IMR-90 (cell line): ENCODE data around the gene MTUS2. TPM values are rescaled to one million over a fixed set of nuclear protein-coding genes. Genes with fewer than 3 reads are reported as not detected.

Experiments used
- ATAC-seq: fragments of 200-7000 bp; cut with Tn5 transposase; 2 replicates; pipeline ENCODE4 v1.9.1; 2020; ENCODE audit warnings: low read depth, mild to moderate bottlenecking, moderate library complexity
- BruUV-seq: library from RNA; stranded (reverse); fragments of 400-500 nt; replicated peaks from 2 replicates; lab custom pipeline; 2021; lab: Mats Ljungman, UMichigan
- CTCF ChIA-PET: fragments of 300-600 bp; formaldehyde crosslinking; extraction: SDS; loops from one replicate; lab custom pipeline; 2021; ENCODE audit warnings: antibody characterized with exemption; lab: Yijun Ruan, JAX
- POLR2A ChIA-PET: fragments of 300-600 bp; sonication (Branson Sonifier 250); formaldehyde crosslinking; loops from one replicate; lab custom pipeline; 2022; ENCODE audit warnings: antibody characterized with exemption; ENCODE audit not compliant: unreplicated experiment; lab: Charles Lee
- DNase-seq: peaks from one replicate; pipeline ENCODE4 v3.0.0; 2013
- H2AFZ ChIP-seq: replicated peaks from 2 replicates; pipeline ENCODE3; 2013; ENCODE audit warnings: low read length, mild to moderate bottlenecking; ENCODE audit not compliant: poor library complexity
- H2AK5ac ChIP-seq: 2 replicates; pipeline ENCODE4 v1.6.1; 2013; ENCODE audit warnings: low read depth, low read length, inconsistent platforms
- H2AK9ac ChIP-seq: replicated peaks from 2 replicates; pipeline ENCODE3; 2013; ENCODE audit warnings: mild to moderate bottlenecking, low read depth, low read length, moderate library complexity; ENCODE audit not compliant: poor library complexity
- H2BK120ac ChIP-seq: 2 replicates; pipeline ENCODE4 v1.6.1; 2013; ENCODE audit warnings: low read depth, low read length, inconsistent platforms
- H2BK15ac ChIP-seq: 3 replicates; pipeline ENCODE4 v1.6.1; 2013; ENCODE audit warnings: low read depth, low read length, inconsistent platforms
- H2BK20ac ChIP-seq: 2 replicates; pipeline ENCODE4 v1.6.1; 2013; ENCODE audit warnings: low read depth, mild to moderate bottlenecking, inconsistent platforms, low read length, moderate library complexity
- H2BK5ac ChIP-seq: 2 replicates; pipeline ENCODE4 v1.6.1; 2013; ENCODE audit warnings: mild to moderate bottlenecking, low read depth, low read length, inconsistent platforms; ENCODE audit not compliant: poor library complexity, severe bottlenecking
- H3K14ac ChIP-seq: replicated peaks from 2 replicates; pipeline ENCODE4 v1.6.1; 2013; ENCODE audit warnings: low read depth, low read length, inconsistent platforms
- H3K18ac ChIP-seq: 2 replicates; pipeline ENCODE4 v1.6.1; 2013; ENCODE audit warnings: low read depth, low read length, control low read depth
- H3K23ac ChIP-seq: 2 replicates; pipeline ENCODE4 v1.6.1; 2013; ENCODE audit warnings: low read depth, low read length, inconsistent platforms
- H3K27ac ChIP-seq: 2 replicates; pipeline ENCODE4 v1.5.1; 2013; ENCODE audit warnings: mild to moderate bottlenecking, control low read depth, low read length; ENCODE audit not compliant: insufficient read depth
- H3K27me3 ChIP-seq: 2 replicates; pipeline ENCODE4 v1.6.1; 2013; ENCODE audit warnings: low read length; ENCODE audit not compliant: control insufficient read depth, insufficient read depth
- H3K36me3 ChIP-seq: 2 replicates; pipeline ENCODE4 v1.6.1; 2013; ENCODE audit warnings: low read length, mixed read lengths; ENCODE audit not compliant: control insufficient read depth, insufficient read depth
- H3K4ac ChIP-seq: 2 replicates; pipeline ENCODE4 v1.6.1; 2013; ENCODE audit warnings: low read depth, low read length, inconsistent platforms
- H3K4me1 ChIP-seq: 2 replicates; pipeline ENCODE4 v1.6.1; 2013; ENCODE audit warnings: low read length, mixed read lengths; ENCODE audit not compliant: control insufficient read depth, insufficient read depth
- H3K4me2 ChIP-seq: 2 replicates; pipeline ENCODE4 v1.6.1; 2013; ENCODE audit warnings: low read depth, mild to moderate bottlenecking, control low read depth, low read length, moderate library complexity
- H3K4me3 ChIP-seq: 2 replicates; pipeline ENCODE4 v1.5.1; 2013; ENCODE audit warnings: low read depth, mild to moderate bottlenecking, control low read depth, low read length, moderate library complexity; ENCODE audit not compliant: insufficient read depth
- H3K56ac ChIP-seq: 2 replicates; pipeline ENCODE4 v1.6.1; 2013; ENCODE audit warnings: low read length, inconsistent platforms; ENCODE audit not compliant: insufficient read depth; ENCODE audit errors: extremely low read depth
- H3K79me1 ChIP-seq, 2 experiments: 2 replicates each; pipeline ENCODE4 v1.6.1; 2013; ENCODE audit warnings: low read length in 2 of 2, inconsistent platforms in 1 of 2, low read depth in 1 of 2
- H3K9ac ChIP-seq: 2 replicates; pipeline ENCODE4 v1.6.1; 2013; ENCODE audit warnings: low read depth, low read length, control low read depth
- H3K9me1 ChIP-seq: 2 replicates; pipeline ENCODE4 v1.6.1; 2013; ENCODE audit warnings: low read length, inconsistent platforms; ENCODE audit not compliant: insufficient read depth
- H3K9me3 ChIP-seq: 2 replicates; pipeline ENCODE4 v1.6.1; 2013; ENCODE audit warnings: low read length; ENCODE audit not compliant: control insufficient read depth, insufficient read depth
- H4K20me1 ChIP-seq: 2 replicates; pipeline ENCODE4 v1.6.1; 2013; ENCODE audit warnings: low read length, inconsistent platforms; ENCODE audit not compliant: insufficient read depth
- H4K5ac ChIP-seq: 2 replicates; pipeline ENCODE4 v1.6.1; 2013; ENCODE audit warnings: mild to moderate bottlenecking, low read depth, low read length, control low read depth
- H4K8ac ChIP-seq, 2 experiments: 2 replicates each; pipeline ENCODE4 v1.6.1; 2013; ENCODE audit warnings: low read depth in 2 of 2, low read length in 2 of 2, control low read depth in 1 of 2, inconsistent platforms in 1 of 2
- H4K91ac ChIP-seq: 2 replicates; pipeline ENCODE4 v1.6.1; 2013; ENCODE audit warnings: low read depth, low read length, inconsistent platforms; ENCODE audit not compliant: insufficient read depth
- CEBPB ChIP-seq: IDR thresholded peaks from 2 replicates; pipeline ENCODE4 v1.6.1; 2012; ENCODE audit warnings: low read depth, low read length, improper control_type of control experiment
- FOS ChIP-seq: fragments of 150-350 bp; IDR thresholded peaks from 2 replicates; pipeline ENCODE4 v1.6.1; 2016; ENCODE audit warnings: low read depth, low read length
- MAFK ChIP-seq: IDR thresholded peaks from 2 replicates; pipeline ENCODE4 v1.6.1; 2012; ENCODE audit warnings: low read depth, low read length, improper control_type of control experiment
- MXI1 ChIP-seq: IDR thresholded peaks from 2 replicates; pipeline ENCODE4 v1.6.1; 2012; ENCODE audit warnings: low read depth, mild to moderate bottlenecking, low read length, moderate library complexity, borderline replicate concordance
- POLR2A ChIP-seq: IDR thresholded peaks from 2 replicates; pipeline ENCODE4 v1.6.1; 2012; ENCODE audit warnings: mild to moderate bottlenecking, low read depth, low read length
- RAD21 ChIP-seq: IDR thresholded peaks from 2 replicates; pipeline ENCODE4 v1.6.1; 2012; ENCODE audit warnings: low read length, improper control_type of control experiment
- RCOR1 ChIP-seq: IDR thresholded peaks from 2 replicates; pipeline ENCODE4 v1.6.1; 2012; ENCODE audit warnings: mild to moderate bottlenecking, low read length, improper control_type of control experiment; ENCODE audit not compliant: insufficient replicate concordance
- RFX5 ChIP-seq: IDR thresholded peaks from 2 replicates; pipeline ENCODE4 v1.8.0; 2012; ENCODE audit warnings: low read depth, mild to moderate bottlenecking, low read length, moderate library complexity
- WGBS, 2 experiments: methylation state at CpG; one replicate each; pipeline versions ENCODE4 v1.1.5 to v1.1.7; 2013; ENCODE audit warnings: missing lambda C conversion rate in 2 of 2; ENCODE audit not compliant: insufficient read length in 1 of 2; ENCODE audit errors: extremely low coverage in 2 of 2; 5-methylcytosine and 5-hydroxymethylcytosine counted together
- dilution Hi-C: fragments of 300-500 bp; cut with HindIII; formaldehyde crosslinking; loops from one replicate; pipeline ENCODE4 v1.14.3; 2018; ENCODE audit warnings: low sequenced_read_pairs; ENCODE audit not compliant: unreplicated experiment
- in situ Hi-C: fragments of 300-500 bp; cut with MboI; formaldehyde crosslinking; loops from 3 replicates; pipeline ENCODE4 v1.14.3; 2019; ENCODE audit warnings: low sequenced_read_pairs, inconsistent platforms, mixed read lengths
- intact Hi-C: fragments of 100-400 bp; cut with micrococcal nuclease; formaldehyde crosslinking; loops from 2 replicates; pipeline ENCODE4 v1.10.0; 2022
- polyA plus RNA-seq, 3 experiments: library from polyadenylated mRNA; depleted of rRNA; stranded (reverse); fragments of >200 nt; gene quantifications; 2 replicates each; pipeline ENCODE4 v1.2.3, GENCODE V29; 2012; ENCODE audit warnings: low replicate concordance in 1 of 3
- total RNA-seq: library from RNA; depleted of rRNA; stranded (reverse); fragments of >200 nt; gene quantifications from 2 replicates; pipeline ENCODE4 v1.2.3, GENCODE V29; 2012
- TF ChIP-seq, protein P1 (sequence below): fragments of 150-350 bp; IDR thresholded peaks from 2 replicates; pipeline ENCODE4 v1.6.1; 2017; ENCODE audit warnings: mild to moderate bottlenecking, antibody characterized with exemption, low read length, low read depth

MTUS2 gene
- total and polyA plus RNA-seq, 2 of the 4 experiments (the other 2 are of a cell fraction): under 0.01 to 0.02 TPM

- Histone ChIP-seq H3K14ac (no peak overlapping the region), H3K4ac (no peak overlapping the region), H3K9me3 (peaks cover 10% of the 10 kb centered on the region), H3K23ac (no peak overlapping the region), H2BK120ac (no peak overlapping the region), H2BK5ac (no peak overlapping the region), H3K4me1 (no peaks in the 10 kb centered on the region), H2AFZ (no peak overlapping the region), H4K20me1 (no peaks in the 10 kb centered on the region), H2AK5ac (no peak overlapping the region), H3K27me3 (no peaks in the 10 kb centered on the region), H3K56ac (no peak overlapping the region), H2AK9ac (no peak overlapping the region), H4K5ac (no peak overlapping the region), H3K4me3 (no peak overlapping the region), H3K9me1 (no peaks in the 10 kb centered on the region), H3K27ac (no peak overlapping the region), H3K9ac (no peak overlapping the region), H2BK15ac (no peak overlapping the region), H3K79me1 (no peaks in the 10 kb centered on the region), H4K8ac (no peak overlapping the region), H2BK20ac (no peak overlapping the region), H3K18ac (no peak overlapping the region), H3K4me2 (no peak overlapping the region), H3K36me3 (no peaks in the 10 kb centered on the region), H4K91ac (no peak overlapping the region)
- CTCF ChIA-PET: no interaction called here
- WGBS, 2 experiments: no CpG with 5 or more reads among the region's 1 CpG
- intact Hi-C loops (no loop called here), dilution Hi-C loops (no loop called here), in situ Hi-C loops (no loop called here)
- DNase-seq: no peak
- TF ChIP-seq, protein P1, sequence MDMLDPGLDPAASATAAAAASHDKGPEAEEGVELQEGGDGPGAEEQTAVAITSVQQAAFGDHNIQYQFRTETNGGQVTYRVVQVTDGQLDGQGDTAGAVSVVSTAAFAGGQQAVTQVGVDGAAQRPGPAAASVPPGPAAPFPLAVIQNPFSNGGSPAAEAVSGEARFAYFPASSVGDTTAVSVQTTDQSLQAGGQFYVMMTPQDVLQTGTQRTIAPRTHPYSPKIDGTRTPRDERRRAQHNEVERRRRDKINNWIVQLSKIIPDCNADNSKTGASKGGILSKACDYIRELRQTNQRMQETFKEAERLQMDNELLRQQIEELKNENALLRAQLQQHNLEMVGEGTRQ: no peak
- TF ChIP-seq RAD21 (no peak), CEBPB (no peak), POLR2A (no peak), RCOR1 (no peak), MXI1 (no peak), FOS (no peak), RFX5 (no peak), MAFK (no peak)
- POLR2A ChIA-PET: no interaction called here
- BruUV-seq: no TSS peak
- no peak for ATAC-seq
Measured at GRCh38 chr13:29187584-29187983, 367.4 kb downstream of the MTUS2 start.
